Inferior parietal cortex (tissue), 1 donor: ENCODE data around the gene PKD1L1.

ENCODE experiments used
- DNase-seq: peaks from one replicate; pipeline ENCODE4 v3.0.0-alpha.2; 2016; ENCODE audit errors: extremely low spot score

PKD1L1 gene

DNA sequence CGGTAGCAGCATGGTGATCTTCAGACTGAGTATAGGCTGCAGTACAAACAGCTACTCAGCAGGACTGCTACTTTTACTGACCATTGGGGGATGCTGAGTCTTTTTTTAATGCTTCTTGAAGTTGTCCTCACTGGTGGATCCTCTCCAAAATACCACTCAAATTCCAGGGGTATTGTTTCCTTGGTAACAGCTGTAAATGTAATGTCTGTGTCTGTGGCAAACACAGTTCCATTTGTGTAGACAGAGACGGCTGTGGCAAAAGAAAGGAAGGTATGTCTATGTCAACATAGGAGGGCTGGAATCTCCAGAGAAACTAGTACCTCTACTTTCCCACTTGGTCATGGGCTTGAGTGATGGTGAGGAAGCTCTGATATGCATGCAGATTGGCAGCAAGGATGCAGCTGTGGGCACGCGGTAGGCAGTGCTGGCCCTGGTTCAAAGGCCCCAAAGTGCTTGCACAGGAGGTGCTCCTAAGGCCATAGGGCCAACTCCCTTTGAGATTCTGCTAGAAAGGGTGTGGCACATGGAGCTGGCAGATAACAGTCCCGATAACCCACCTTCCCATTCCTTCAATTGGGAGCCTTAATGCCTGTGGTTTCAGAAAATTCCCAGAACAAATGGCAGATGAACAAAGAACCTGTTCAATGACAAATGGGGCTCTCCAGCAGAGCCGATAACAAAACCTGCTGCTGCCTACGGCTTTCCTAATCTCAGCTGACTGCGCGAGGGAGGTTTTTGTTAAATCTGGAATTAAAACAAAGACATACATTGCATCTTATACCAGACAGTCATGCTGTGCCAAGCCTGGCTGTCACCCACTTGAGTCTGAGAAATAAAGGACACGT is 43.0 kb downstream of the PKD1L1 start:
- DNase-seq, result no peak

DNA sequence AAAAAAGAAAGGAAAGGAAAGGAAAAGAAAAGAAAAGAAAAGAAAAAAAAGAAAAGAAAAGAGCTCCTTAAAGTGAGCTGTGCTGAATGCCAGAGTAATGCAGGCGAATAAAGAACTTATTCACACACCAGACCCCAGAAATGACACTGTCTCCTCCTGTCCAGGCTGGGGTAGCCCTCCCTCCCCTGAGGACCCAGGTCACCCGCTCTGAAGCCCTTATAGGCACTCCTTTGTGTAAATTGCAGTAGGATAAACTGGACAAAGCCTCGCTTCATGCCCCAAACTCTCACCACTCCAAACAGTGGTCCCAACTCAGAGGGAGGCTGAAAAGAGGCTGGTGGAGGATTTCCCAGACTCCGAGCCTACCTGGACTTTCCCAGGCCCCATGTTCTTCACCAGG is 46.3 kb downstream of the PKD1L1 start:
- no peak for DNase-seq

DNA sequence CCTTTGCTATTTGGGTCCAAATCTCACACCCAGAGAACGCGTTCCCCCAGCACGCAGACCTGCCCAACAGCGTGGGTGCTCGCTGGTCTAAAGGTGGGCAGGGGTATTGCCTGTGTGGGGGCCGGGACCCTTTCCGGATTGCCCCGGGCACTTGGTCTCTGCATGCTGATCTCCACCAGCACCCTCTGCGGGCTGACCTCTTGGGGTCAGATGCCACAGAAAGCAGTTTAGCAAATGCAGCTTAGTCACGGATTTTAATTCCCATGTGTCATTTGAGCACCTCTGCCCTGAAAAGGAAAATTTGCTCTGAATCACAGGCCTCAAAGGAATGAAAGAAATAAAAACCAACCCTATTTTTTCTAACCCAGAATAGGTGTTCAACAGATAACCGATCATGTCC is 46.7 kb downstream of the PKD1L1 start:
- DNase-seq, result no peak

DNA sequence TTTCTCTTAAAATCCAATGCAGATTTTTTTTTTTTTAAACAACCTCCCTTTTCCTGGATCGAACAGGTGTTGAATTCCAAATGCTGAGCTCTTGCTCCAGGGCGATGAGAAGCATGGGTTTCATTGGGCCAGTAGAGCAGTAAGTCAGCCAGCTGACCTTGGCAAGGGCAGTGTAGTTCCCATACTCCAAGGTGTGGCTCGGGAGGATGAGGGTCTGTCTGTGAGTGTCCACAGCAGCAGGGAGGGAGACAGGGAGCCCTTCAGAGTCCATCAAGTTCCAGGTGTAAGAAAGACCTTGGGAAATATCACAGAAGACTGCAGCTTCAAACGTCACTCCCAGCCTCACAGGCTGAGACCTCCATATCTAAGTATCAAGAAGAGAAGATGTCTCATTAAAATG is 50.4 kb downstream of the PKD1L1 start:
- DNase-seq, result no peak

DNA sequence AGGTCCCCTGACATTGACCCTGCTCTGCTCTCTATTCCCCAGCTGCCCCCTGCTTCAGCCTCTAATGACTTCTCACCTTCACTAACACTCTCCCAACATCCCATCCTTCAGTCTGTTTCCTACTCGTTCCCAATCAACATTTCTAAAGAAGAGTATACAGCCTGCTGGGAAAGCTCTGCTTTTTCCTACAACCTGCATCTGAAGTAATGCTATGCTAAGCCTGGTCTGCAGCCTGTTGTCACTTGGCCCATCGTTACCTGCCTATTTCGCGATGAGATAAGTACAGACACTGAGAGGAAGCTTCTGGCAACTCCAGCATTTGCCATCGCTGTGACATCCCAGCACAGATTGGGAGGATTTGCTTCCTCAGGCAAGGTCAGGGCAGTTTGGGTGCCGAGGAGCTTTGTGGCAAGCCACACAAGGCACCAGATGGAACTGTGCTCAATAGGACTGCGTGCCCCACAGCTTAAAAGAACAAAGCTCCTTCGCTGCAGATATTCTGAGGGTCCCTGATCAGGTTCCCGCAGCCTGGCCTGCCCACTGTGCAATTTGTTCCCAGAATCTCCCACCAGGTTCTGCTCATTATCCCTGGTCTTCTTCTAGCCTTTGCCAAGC is 51.4 kb downstream of the PKD1L1 start:
- no peak for DNase-seq

DNA sequence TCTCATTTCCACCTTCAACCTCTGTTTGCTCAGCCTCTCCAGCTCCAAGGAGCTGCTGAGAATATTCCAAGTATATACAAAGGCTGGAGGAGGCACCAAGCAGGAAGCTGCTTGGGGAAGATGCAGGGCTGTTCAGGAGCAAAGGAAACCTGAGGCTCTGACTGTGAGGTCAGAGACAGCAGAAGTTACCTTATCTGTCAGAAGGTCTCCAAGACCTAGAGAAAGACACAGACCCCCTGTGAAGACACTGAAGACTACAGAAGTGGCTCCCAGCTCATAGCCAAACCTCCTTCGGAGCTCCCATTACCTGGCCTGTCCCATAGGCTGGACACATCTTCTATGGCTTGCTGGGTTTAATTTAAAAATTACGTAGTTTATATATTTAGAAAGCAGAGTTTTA is 53.2 kb downstream of the PKD1L1 start:
- no peak for DNase-seq

DNA sequence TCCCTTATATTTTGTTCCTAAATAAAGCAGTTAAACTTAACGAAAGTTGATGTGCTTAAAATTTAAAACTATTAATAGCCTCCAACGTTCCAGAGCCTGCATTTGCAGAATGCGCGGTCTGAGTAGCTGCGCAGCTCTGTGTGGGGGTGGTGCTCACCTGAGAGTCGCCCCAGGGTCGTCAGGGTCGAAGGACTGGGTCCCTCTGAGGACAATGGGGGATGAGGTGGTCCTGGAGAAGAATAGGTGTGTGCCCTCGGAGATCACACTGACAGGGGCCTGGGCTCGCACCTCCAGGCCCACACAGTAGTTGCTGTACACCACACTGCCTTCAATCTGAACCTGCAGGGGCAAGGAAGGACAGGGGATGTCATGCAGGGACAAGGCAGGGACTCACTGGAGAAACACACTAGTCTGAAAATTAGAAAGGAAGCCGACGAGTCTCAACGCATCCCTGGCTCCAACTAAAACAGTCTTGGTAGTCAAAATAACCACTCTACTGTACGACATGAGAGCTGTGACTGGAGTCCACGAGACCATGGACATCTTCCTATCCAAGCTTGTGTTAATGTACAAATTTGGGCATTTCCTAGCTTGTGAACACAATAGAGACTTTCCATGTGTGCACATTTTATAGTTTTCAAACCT is 54.4 kb downstream of the PKD1L1 start:
- DNase-seq, result no peak

DNA sequence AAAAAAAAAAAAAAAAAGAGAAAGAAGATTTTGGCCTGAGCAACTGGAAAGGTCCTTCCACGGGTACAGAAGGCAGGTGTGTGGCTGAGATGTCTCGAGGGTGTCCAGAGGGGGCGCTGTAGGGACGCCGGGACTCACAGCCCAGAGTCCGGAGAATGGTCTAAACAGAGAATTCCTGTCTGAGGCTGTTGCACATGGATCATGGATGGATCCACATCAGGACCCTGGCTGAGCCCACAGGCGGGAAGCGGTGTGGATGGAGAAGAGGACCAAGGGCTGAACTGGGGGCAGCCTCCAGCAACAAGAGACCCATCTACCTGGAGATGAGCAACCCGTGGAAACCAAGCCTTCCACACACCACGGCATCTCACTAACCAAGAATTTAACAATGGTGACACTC is 55.0 kb downstream of the PKD1L1 start:
- DNase-seq, result no peak

DNA sequence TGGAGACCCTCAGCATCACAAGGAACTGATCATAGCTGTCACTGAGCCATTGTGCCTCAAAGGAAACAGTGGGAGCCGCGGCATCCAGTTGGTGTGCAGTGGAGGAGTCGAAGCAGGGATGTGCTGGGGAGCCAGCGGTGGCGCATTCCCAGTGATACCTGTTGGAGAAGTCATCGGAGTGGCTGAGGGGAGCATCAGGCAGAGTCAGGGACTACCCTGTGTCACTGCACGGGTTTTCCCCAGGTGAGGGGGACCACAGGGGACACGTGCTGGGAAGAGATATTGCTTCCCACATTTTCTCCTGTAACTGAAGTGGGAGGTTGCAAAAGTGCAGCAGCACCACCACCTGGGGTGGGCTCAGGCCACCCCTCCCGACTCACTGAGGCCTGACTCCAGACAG is 57.7 kb downstream of the PKD1L1 start:
- no peak for DNase-seq

DNA sequence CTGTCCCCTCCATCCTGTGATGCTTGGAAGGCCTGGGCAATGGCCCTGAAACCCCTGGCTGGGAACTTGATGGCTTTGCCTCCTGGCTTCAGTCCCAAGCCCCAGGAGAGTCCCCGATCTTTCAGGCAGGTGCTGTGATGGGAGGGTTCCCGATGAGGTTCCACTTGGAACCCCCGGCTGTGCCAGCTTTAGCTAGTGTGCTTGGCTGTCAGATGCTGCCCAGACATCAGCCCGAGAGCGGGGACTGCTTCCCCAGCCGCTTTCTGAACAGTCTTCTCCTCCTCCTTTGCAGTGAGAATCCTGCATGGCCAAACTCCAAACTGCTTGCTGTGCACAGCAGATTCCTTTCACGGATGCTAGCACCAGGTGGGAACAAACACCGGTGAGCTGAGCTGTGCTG is 58.1 kb downstream of the PKD1L1 start:
- no peak for DNase-seq

DNA sequence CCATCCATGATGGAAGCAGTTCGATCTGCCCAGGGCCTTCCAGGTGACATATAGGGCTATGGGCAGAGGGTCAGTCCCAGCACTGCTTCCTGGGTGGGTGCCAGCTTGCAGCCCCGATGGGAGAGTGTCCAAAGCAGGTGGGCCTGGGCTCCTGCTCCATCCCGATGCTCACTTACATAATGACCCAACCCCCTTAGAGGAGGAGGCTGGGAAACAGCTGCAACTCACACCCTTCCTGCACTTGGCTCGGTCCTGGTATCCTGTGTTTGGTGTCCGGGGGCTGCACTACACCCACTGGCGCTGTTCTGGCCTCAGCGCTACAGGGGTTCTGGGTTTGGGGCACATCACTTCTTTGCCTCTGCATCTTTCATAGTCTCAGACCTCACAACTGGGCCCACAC is 58.5 kb downstream of the PKD1L1 start:
- DNase-seq, result no peak

DNA sequence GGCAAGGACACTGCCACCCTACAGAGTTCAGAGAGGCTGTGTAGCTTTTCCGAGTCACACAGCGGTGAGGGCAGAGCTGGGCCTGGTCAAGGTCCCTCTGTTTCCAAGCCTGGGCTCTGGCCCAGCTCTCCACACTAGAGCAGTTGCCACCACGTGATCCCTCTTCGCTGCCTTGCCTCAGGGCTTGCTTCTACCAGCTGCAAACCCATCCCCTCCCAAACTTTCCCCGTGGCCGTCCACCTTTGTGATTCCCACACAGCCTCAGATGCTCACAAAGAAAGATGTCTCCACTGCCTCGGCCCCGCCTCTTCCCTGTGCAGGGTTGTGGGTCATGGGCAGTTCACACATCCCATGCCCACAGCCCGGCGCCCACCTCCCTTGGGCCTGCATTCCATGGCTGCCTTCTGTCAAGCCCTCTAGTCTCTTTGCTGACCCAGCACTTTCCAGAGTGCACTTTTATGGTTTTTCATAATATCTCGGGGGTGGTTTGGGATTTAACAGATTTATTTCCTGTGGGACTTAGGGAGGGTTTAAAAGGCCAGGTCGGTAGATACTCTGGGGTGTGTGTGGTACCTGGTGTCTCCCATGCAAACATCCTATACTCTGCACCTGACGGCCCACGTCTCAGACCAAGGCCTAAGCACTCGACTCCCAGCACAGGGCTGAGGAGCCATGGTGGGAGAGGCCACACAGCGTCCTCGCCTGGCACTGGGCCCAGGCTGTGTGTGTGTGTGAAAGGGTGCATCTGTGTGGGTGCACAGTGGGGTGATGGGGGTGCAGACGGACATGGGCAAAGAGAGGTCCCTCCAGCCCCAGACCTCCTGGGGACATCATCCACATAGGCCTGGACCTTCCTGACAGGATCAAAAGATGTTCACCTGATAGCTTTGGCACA is 59.6 kb downstream of the PKD1L1 start:
- DNase-seq, result no peak

DNA sequence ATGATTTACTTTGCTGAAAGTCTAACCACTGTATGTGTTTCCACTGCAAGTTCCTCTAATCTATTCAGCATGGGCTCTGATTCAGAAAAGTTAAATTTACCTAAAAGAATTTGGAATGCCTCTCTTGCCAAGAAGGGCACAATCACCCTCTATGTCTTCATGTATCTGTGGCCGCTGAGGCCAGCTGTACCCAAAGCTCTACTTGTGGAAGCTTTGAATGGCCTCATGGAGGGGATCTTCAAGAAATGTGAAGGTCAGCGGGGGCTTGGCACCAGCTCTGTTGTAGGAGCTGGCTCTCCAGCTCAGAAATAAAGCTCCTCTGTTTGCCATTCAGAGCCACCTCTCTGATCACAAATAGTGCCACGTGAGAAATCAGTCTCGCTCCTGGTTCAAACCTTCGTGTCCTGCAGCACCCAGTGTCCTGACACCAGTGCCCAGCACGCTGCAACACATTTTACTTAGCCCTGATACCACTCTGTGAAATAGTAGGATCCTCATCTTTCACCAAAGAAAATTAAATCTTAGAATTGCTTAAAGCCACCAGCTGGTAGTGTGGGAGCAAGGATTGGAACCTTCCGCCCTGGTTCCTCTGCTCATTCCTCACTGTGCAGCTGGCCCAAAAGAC is 61.1 kb downstream of the PKD1L1 start:
- DNase-seq, result no peak

DNA sequence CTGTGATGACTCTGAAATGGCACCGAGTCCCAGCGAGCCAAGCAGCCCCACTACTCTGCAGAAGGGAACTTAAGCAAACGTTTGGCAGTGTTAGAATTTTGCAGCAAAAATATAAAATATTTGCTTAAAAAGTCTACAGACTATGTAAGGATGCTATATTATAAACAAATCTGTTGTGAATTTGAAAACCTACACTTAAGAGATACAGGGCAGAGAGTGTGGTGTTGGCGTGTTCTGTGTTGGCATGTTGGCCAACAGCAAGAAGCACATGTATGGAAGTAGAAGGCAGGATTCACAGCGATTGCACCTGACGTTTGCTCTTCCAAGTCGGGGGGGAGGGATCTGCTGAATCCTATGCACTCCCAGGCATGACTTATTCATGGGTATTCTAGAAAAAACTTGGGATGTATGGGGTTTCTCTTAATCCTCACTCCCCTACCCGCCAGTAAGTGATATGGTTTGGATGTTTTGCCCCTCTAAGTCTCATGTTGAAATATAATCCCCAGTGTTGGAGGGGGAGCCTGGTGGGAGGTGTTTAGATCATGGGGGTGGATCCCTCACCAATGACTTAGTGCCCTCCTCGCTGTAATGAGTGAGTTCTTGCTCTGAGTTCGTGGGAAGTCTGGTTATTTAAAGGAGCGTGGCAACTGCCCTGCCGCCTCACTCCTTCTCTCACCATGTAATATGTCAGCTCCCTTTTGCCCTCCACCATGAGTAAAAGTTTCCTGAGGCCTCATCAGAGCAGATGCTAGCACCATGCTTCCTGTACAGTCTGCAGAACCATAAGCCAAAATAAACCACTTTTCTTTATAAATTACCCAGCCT is 62.1 kb downstream of the PKD1L1 start:
- no peak for DNase-seq

DNA sequence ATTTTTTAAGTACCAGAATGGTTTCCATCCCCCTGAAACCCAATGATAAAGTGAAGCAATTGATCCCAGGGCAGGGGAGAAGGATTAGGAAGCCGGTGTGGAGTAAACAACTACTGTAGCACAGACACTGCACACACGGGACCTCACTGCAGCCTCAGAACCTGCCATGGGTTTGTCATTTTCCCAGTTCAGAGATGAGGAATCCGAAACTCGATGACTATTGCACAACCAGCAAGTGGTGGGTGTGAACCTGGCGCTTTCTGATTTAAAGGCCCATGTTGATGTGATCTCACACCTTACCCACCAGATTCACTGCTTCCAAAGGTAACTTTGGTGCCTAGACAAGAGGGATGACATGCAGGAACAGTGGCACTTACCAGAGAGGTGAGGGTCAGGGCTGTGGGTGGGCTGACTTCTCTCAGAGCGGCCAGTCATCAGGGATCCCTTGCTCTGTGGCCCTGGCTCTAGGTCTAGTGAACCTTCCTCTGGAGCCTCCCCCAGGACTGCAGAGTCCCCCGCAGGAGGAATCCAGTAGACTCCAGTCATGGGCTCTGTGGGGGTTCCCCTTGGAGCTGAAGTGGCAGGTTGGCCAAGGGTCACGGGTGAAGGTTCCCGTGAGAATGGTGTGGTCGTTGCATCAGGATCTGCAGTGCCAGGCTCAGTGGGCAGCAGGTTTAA is 62.8 kb downstream of the PKD1L1 start:
- DNase-seq, result no peak

DNA sequence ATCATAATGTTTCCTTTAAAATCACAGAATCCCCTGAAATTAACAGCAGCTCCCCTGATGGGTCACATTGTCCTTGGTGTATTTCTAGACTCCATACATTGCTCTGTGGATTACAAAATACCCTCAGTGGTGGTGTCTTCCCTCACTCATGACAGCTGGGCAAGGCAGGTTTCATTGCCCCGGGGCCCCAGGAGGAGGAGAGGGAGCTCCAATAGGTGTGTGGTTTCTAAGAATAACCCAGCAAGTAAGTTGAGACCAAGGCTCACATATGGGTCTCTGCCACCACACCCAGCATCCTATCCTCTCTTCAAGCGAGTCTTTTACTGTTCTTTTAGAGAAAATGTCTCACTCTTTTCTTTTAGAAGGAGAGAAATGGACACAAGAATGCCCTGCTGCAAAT is 63.6 kb downstream of the PKD1L1 start:
- no peak for DNase-seq

DNA sequence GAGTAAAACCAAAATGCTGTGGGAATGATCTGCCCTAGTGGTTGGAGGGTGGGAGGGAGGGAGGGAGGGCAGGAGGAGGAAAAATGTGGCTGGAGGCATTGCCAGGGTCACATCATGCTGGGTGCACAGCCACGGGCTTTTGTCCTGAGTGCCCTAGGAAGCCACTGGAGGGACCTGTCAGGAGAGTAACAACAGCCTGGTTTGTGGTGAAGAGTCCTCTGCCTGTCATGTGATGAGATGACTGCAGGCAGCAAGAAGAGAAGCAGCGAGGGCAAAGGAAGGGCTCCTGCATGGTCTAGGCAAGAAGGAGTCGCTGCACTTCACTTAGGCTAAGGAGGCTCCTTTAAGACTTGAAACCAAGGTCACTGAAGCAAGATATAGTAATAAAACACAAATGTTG is 65.6 kb downstream of the PKD1L1 start:
- no peak for DNase-seq

DNA sequence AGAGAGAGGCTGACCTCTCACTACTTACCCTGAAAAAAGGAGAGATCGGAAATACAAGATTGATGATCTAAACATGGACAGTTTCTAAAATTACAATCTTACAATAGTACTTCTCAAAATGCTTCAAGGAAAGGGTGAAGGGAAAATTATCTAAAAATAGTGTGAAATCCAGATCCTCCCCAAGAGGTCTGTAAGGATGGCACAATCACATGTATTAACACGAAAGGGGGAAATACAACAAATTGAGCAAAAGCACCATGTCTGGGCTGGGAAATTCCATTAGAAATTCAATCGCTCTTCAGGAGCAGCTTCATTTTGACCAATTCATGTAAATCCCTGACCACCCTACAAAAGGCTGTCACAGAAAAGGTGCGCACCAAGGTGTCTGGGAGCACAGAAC is 67.0 kb downstream of the PKD1L1 start:
- DNase-seq, result no peak

DNA sequence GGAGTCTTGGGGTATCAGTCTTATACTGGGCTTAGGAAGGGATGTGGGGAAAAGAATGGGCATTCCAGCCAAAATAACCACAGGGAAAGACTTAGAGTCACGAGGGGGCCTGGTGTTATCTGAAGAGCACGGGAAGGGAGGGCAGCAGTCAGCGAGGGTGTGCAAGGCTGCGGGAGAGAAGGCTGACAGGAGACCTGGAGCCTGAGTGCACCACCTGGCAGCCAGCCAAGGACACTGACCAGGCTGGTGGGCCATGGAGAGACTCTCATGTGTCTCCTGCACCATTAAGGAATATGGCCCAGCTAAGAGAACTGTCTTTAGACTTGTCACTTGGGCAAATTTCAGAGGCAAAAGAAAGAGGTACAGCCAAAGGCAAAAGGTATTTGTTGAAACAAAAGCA is 69.6 kb downstream of the PKD1L1 start:
- no peak for DNase-seq

DNA sequence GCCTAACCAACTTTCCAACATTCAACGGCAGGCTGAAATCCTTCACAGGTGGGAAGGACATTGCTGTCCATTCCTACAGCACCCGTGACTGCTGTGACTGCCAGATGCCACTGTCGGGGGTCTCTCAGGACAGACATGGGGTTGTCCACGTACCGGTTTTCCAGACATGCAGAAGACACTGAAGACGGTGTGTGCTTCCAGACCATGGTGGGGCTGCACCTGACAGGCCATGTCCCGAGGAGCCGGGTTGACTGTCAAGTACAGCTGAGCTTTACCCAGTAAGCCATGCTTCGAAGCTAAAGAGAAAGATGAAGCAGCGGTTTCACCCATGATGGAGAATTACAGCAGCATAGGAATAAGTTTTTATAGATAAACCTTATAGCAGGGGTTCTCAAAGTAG is 70.9 kb downstream of the PKD1L1 start:
- no peak for DNase-seq
